ENCODE data around the gene HSFX1. TPM values are rescaled to one million over a fixed set of nuclear protein-coding genes. Genes with fewer than 3 reads are reported as not detected.

Gene HSFX1
- total RNA-seq, 1 donor from 2014 or later: 2.5 TPM

DNA sequence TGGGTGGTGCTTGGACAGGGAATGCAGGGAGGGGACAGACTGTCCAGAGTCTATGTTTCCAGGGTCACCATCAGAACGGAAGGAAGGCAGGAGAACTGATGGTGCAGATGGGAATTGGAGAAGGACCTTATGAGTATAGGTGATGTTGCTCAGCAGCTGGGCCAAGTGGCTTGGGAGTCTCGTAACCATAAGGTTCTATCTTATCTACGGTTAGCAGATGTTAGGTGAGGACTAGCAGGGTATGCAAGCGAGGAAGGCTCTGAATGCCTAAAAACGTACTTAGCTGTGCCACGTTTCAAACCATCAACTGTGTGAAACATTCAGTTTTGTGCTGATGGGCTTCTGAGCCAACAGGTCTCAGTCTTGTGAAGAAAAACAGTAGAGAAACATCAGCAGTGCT, 30.2 kb downstream of the HSFX1 start:
- DNase-seq (ENCODE audit: low spot score): no peak

DNA sequence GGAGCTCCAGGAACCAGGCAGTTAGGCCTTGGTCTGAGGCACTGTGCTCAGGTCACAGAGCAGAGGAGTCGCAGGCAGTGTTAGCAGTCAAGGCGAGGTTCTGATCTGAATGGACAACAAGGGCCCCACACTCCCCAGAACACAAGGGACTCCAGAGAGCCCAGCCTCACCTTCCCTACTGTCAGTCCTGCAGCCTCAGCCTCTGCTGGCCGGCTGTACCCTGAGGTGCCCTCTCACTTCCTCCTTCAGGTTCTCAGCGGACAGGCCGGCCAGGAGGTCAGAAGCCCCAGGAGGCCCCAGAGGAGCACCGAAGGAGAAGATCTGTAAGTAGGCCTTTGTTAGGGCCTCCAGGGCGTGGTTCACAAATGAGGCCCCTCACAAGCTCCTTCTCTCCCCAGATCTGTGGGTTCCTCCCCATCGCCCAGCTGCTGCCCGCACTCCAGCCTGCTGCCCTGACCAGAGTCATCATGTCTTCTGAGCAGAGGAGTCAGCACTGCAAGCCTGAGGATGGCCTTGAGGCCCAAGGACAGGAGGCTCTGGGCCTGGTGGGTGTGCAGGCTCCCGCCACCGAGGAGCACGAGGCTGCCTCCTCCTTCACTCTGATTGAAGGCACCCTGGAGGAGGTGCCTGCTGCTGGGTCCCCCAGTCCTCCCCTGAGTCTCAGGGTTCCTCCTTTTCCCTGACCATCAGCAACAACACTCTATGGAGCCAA, 34.0 kb downstream of the HSFX1 start:
- DNase-seq (ENCODE audit: low spot score): no peak

GRCh38 chrX:149818652-149819051, 44.8 kb downstream of the HSFX1 start:
- no peak for DNase-seq (ENCODE audit: low spot score)

GRCh38 chrX:149819371-149819770, 45.5 kb downstream of the HSFX1 start:
- DNase-seq (ENCODE audit: low spot score): no peak

DNA sequence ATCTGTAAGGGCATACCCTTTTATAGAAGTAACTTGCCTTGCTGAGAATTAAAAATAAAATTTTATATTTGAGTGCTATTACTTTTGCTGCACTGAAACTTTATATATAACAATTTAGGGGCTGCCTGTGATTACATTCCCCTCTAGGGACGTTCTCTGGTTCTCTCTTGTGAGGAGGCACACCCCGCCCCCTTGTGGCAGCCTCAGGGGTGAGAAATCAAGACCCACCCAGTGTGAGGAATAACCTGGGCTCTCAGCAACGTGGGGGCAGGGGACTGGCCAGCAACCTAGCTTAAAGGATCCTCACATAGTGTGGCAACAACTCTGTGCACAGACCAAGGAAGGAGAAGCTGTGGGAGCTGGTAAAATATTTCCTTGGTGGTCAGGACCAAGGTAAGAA, 51.6 kb downstream of the HSFX1 start:
- DNase-seq (ENCODE audit: low spot score): no peak

Other genes with a start within 250 kb of the HSFX1 start
- gene EOLA1, start 233.1 kb upstream of the HSFX1 start, total RNA-seq: 22.2 TPM
- gene HSFX3, start 224.1 kb upstream of the HSFX1 start, total RNA-seq: not detected
- not detected for gene MAGEA9B, start 186.6 kb upstream of the HSFX1 start, total RNA-seq
- not detected for gene HSFX2, start 178.8 kb upstream of the HSFX1 start, total RNA-seq
- 35.0 TPM for gene TMEM185A, start 142.3 kb upstream of the HSFX1 start, total RNA-seq
- gene MAGEA11, start 62.0 kb upstream of the HSFX1 start, total RNA-seq: 0.10 TPM
- not detected for gene MAGEA9, start 7.9 kb downstream of the HSFX1 start, total RNA-seq
- not detected for gene MAGEA8, start 107.1 kb downstream of the HSFX1 start, total RNA-seq
- not detected for gene HSFX4, start 155.5 kb downstream of the HSFX1 start, total RNA-seq
- gene EOLA2, start 164.4 kb downstream of the HSFX1 start, total RNA-seq: 53.3 TPM

Measured in ureter (tissue), 1 donor.